Erythroblast (primary cell): Measurements from ENCODE around the gene IPO13.
A peak's percentile ranks its signal among the peaks of the same experiment; 100 is the strongest.

ENCODE experiments used
- GATA1 ChIP-seq: IDR thresholded peaks from 2 replicates; pipeline ENCODE4 v1.6.1; 2011; ENCODE audit warnings: low read depth, mild to moderate bottlenecking, control low read depth, low read length, moderate library complexity
- POLR2A ChIP-seq: IDR thresholded peaks from 2 replicates; pipeline ENCODE4 v1.6.1; 2011; ENCODE audit warnings: mild to moderate bottlenecking, low read length

DNA sequence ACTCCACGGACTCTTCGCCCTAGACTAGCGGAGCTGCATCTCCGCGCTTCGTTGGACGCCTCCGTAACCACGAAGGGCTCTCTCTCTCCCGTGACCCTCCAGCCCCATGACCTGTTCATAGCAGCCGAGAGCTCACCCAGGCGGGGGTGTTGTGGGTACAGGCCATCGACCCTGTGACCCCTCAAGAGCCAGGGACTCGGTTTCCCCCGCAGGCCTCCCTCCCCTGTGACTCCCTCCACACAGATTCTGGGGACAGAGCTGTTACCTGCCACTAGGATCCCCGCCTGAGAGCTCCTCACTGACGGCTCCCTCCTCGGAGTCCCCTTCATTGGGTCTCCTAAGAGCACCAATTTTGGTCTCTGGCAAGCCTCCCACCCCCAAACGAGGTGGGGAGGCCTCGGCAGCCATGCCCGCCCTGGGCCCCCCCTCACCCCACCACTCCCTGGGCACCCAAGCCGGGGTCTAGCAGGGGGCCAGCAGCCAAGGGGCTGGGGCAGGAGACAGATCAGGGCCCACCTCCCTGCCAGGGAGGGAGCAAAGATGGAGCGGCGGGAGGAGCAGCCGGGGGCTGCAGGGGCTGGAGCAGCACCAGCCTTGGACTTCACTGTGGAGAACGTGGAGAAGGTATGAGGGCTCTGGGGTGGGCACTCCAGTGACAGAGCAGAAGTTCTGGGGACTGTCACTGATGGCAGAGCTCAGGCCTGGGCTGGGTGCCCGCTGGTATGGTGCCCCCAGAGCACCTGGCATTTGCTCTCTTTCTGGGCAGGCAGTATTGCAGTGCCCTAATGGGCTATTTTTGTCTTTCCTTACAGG, 517 bp downstream of the IPO13 start:
- TF ChIP-seq POLR2A (peak; percentile 60), GATA1 (no peak)
